ENCODE data around the gene KLK1. TPM values are rescaled to one million over a fixed set of nuclear protein-coding genes. Genes with fewer than 3 reads are reported as not detected.

Gene KLK1
- total RNA-seq, 6 experiments from 2014 or later = not detected

- no peak overlapping the region for H3K27ac Mint-ChIP-seq
- peaks cover 6% of the 10 kb centered on the region; the same call in 1 of the 2 replicates for H3K36me3 Mint-ChIP-seq (ENCODE audit: low read depth)
- H3K9me3 Mint-ChIP-seq = no peaks in the 10 kb centered on the region
- peaks cover 8% of the 10 kb centered on the region; the same call in 1 of the 2 replicates for H3K27me3 Mint-ChIP-seq (ENCODE audit: insufficient read depth)
- no peak for DNase-seq
- H3K4me3 Mint-ChIP-seq = no peak overlapping the region
- H3K4me1 Mint-ChIP-seq (ENCODE audit: low read depth) = peaks cover 6% of the 10 kb centered on the region
- no peak for TF ChIP-seq CTCF (IDR thresholded peaks at IDR 0.05)
These were observed 26.8 kb downstream of the KLK1 start for GRCh38 chr19:50796634-50797428.

DNA sequence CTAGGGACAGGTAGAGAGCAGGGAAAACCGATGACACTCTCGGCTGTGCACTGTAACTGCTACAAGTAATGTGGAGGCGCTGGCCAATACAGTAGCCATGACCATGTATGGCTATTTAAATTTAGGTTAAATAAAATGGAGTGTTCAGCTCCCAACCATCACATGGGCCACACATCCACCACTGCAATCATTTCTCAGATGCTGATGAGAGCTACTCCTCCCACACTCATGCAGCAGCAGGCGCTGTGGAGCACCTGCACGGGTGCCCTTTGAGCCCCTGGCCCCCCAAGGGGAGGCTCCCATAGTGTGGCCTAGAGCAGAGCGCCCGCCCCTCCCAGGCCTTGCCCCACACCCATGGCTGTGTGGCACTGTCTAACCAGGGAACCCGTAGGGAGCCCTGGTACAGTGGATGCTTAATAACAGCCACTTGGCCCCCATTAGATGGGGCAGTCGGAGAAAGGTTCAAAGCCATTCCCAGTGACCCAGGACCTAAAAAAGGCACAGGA lies 27.4 kb downstream of the KLK1 start:
- H3K36me3 Mint-ChIP-seq (ENCODE audit: low read depth) = peaks cover 4% of the 10 kb centered on the region; the same call in 1 of the 2 replicates
- no peaks in the 10 kb centered on the region for H3K9me3 Mint-ChIP-seq
- peaks cover 8% of the 10 kb centered on the region; the same call in 1 of the 2 replicates for H3K27me3 Mint-ChIP-seq (ENCODE audit: insufficient read depth)
- no peak for DNase-seq
- no peak overlapping the region for H3K27ac Mint-ChIP-seq
- peaks cover 5% of the 10 kb centered on the region for H3K4me1 Mint-ChIP-seq (ENCODE audit: low read depth)
- H3K4me3 Mint-ChIP-seq = no peak overlapping the region
- peak; percentile 23; the same call in 1 of the 2 replicates for TF ChIP-seq CTCF (IDR thresholded peaks at IDR 0.05)

- Mint-ChIP-seq H3K27ac (no peak overlapping the region), H3K4me1 (ENCODE audit: low read depth) (no peaks in the 10 kb centered on the region), H3K36me3 (ENCODE audit: low read depth) (0 out of 2 replicates have a peak, but pooled peaks cover 3% of the 10 kb centered on the region), H3K9me3 (no peaks in the 10 kb centered on the region; the same call in 1 of the 2 replicates), H3K27me3 (ENCODE audit: insufficient read depth) (peaks cover 10% of the 10 kb centered on the region), H3K4me3 (no peak overlapping the region)
- DNase-seq = no peak
- TF ChIP-seq CTCF (IDR thresholded peaks at IDR 0.05) = no peak
These were observed 27.9 kb downstream of the KLK1 start for GRCh38 chr19:50795664-50796073.

DNA sequence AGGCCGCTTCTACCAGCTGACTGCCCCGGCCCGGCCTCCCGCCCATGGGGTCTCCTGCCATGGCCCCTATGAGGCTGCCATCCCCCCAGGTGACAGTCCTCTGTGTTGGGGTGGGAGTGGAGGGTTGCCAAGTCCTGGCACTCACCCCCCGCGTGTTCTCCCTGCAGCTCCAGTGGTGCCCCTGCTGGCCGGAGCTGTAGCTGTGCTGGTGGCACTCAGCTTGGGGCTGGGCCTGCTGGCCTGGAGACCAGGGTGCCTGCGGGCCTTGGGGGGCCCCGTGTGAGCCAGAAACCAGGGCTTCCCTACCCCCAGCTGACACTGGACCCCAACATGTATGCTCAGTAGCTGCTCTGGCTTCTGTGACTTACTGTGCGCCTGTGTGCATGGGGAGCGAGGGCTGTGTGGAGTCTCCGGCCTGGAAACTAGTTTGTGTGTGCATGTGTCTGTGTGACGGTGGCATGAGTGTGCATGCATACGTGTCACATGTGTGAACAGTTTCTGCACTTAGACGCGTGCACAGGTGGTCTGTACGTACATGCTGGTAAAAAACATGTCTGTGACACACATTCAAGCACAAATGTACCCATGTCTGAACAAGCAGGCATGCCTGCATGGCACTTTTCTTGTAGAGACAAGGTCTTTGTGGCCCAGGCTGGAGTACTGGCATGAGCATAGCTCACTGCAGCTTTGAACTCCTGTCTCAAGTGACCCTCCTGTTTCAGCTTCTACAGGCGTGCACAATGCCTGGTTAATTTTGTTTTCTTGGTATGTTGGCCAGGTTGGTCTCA lies 28.5 kb downstream of the KLK1 start:
- Mint-ChIP-seq H3K4me1 (ENCODE audit: low read depth) (no peaks in the 10 kb centered on the region), H3K36me3 (ENCODE audit: low read depth) (0 out of 2 replicates have a peak, but pooled peaks cover 3% of the 10 kb centered on the region), H3K4me3 (no peak overlapping the region), H3K9me3 (no peaks in the 10 kb centered on the region; the same call in 1 of the 2 replicates), H3K27ac (no peak overlapping the region; the same call in 1 of the 2 replicates), H3K27me3 (ENCODE audit: insufficient read depth) (peaks cover 10% of the 10 kb centered on the region)
- peak; percentile 42 for TF ChIP-seq CTCF (IDR thresholded peaks at IDR 0.05)
- DNase-seq = no peak

GRCh38 chr19:50794074-50794875 lies 29.3 kb downstream of the KLK1 start:
- H3K9me3 Mint-ChIP-seq = no peaks in the 10 kb centered on the region; the same call in 1 of the 2 replicates
- H3K27me3 Mint-ChIP-seq (ENCODE audit: insufficient read depth) = peaks cover 10% of the 10 kb centered on the region
- H3K4me1 Mint-ChIP-seq (ENCODE audit: low read depth) = no peaks in the 10 kb centered on the region
- no peak overlapping the region for H3K4me3 Mint-ChIP-seq
- TF ChIP-seq CTCF (IDR thresholded peaks at IDR 0.05) = no peak
- DNase-seq = no peak
- peak overlapping the region; percentile 46; the same call in 1 of the 2 replicates for H3K27ac Mint-ChIP-seq
- H3K36me3 Mint-ChIP-seq (ENCODE audit: low read depth) = 0 out of 2 replicates have a peak, but pooled peaks cover 3% of the 10 kb centered on the region

Data from HFFc6 (cell line).